KG1 (cell line): ENCODE results near the gene ZNF146.
"Not testable (repeated sequence)": the region's sequence is repeated elsewhere in the genome, so short reads cannot be mapped to it uniquely, and the experiment has no call there.

Source experiments
- DNase-seq: peaks from one replicate; lab custom pipeline; 2025; lab: John Stamatoyannopoulos, UW

ZNF146 gene

GRCh38 chr19:36236304-36236945, 21.5 kb downstream of the ZNF146 start:
- DNase-seq = no peak

- no peak for DNase-seq
Observed at GRCh38 chr19:36236946-36237310, 22.0 kb downstream of the ZNF146 start.

DNA sequence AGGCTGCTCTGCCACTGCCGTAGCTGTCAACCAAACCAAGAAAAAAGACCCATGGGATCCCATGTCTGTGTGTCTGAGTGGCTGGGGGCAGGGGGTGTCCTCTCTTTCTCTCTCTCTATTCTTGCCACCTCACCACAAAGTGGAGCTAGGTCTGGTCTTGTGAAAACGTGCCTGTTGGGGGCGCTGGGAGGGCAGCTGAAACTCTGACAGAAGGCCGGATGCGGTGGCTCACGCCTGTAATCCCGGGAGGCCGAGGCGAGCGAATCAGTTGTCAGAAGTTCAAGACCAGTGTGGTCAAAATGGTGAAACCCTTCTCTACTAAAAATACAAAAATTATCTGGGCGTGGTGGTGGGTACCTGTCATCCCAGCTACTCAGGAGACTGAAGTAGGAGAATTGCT, 29.2 kb downstream of the ZNF146 start:
- no peak for DNase-seq

GRCh38 chr19:36245210-36246005, 30.5 kb downstream of the ZNF146 start:
- no peak for DNase-seq

GRCh38 chr19:36246006-36246481, 31.1 kb downstream of the ZNF146 start:
- DNase-seq = no peak

GRCh38 chr19:36252047-36252446, 37.1 kb downstream of the ZNF146 start:
- DNase-seq = no peak

DNA sequence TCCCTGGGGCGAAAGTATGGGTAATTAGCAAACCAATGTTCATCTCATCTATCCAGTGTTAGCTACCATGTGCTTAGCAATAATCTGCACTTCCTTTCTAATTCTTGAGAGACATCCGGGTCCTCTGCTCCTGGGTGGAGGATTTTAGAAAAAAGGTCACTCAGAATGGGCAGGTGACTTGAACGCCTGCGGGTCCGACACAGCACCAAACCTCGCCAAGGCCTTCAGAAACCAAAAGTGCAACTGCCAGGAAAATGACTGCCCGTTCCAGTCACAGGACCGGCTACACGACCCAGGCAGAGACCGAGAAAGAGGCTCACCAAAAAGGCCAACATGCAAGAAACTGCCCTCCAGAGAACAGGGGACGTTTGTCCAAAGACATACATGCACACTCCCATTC, 39.9 kb downstream of the ZNF146 start:
- no peak for DNase-seq

DNA sequence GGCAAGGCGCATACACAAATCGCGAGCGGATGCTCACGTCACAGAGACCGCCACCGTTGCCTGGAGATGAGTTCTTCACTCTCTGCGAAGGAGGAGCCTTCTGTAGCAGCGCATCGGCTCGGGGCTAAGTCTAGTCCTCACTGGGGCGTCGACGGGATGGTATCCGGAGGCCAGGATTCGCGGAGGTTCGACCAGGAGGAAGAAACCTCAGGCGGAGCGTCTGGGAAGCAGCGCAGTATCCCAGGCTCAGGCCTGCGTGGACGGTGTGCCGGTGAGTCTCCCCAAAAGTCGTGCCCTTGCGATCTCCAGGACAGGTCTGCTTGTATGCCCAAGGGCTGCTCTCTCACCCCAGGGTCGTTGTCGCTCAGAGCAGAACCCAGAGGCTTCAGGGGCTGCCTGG, 40.4 kb downstream of the ZNF146 start:
- DNase-seq = no peak

DNA sequence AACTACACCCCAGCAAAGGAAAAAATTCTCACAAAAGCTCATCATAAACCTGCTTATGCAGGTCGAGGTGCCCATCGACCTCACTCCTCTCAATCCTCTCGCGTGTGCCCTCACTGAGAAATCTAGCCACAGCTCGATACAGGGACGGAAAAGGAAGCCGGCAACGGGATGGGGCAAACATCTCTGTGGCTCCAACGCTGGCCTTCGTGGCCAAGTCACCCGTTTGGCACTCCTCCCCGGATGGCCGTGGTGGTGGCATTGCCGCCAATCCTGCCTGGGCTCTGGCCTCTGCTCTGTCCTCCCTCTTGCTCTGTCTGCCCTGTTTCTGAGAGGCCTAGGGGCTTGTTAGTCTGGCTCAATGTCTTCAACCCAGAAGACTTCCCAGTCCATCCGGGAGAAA, 41.2 kb downstream of the ZNF146 start:
- no peak for DNase-seq

- DNase-seq = no peak
Observed at GRCh38 chr19:36256853-36257519, 42.1 kb downstream of the ZNF146 start.

- DNase-seq = no peak
Observed at GRCh38 chr19:36257520-36257876, 42.6 kb downstream of the ZNF146 start.

GRCh38 chr19:36258028-36258875, 43.3 kb downstream of the ZNF146 start:
- no peak for DNase-seq

DNA sequence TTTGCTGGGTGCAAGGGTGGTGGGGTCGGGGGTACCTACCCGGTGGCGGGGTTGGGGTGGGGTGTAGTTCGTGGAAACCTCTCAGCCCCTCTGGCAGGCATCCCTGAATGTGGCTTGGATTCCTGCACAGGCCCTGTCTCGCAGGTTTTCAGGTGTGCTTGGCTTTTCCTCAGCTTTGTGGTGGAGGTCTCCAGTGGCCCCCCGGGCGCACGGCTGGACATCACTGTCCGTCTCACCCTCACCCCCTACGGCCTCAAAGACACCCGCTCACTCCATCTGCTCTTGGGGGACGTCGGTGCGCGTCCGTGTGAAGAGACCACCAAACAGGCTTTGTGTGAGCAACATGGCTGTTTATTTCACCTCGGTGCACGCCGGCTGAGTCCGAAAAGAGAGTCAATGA, 44.3 kb downstream of the ZNF146 start:
- no peak for DNase-seq

DNA sequence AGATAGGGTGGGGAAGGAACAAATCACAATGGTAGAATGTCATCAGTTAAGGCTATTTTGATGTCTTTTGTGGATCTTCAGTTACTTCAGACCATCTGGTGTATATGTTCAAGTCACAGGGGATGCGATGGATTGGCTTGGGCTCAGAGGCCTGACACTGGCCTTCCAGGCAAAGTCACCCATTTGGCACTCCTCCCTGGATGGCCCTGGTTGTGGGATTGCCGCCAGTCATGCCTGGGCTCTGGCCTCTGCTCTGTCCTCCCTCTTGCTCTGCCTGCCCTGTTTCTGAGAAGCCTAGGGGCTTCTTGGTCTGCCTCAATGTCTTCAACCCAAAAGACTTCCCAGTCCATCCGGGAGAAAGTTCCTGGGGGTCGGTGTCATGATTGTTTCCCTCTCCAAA, 50.2 kb downstream of the ZNF146 start:
- DNase-seq = no peak

DNA sequence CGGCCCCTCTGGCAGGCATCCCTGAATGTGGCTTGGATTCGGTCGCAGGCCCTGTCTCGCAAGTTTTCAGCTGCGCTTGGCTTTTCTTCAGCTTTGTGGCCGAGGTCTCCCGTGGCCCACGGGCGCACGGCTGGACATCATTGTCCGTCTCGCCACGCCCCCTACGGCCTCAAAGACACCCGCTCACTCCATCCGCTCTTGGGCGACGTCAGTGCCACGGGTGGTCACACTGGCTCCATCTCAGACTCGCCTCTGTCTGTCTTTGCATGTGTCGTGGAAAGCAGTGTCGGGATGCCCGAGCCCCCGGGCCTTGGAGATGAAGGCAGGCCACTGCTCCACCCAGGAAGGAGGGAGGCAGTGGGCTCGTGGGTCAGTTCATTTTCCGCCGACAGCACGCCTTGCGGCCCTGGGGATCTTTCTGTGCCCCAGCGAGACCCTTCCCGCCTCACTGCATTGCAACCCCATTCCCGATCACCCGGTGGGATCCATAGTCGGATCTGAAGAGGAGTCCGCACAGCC, 51.0 kb downstream of the ZNF146 start:
- no peak for DNase-seq

DNA sequence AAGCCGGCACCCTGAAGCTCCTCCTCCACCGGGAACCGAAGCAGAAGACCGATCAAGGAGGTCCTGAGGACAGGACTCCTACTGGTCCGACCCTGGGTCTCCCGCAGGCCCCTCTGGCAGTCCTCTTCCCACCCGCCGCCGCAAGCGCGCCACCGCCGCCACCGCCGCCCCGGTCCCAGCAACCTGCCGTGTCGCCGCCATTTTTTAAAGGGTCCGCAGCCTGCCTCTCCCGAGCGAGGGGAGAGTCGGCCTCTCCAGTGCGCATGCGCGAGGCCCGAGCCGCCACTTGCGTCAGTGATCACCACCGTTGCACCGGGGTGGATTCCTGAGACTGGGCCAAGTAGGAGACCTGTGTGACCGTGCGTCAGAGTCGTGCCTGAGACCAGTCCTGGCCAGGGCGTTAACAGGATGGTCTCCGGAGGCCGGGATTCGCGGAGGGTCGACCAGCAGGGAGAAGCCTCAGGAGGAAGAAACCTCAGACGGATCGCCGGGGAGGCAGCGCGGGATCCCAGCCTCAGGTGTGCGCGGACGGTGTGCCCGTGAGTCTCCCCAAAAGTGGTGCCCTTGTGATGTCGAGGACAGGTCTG, 51.6 kb downstream of the ZNF146 start:
- no peak for DNase-seq

DNA sequence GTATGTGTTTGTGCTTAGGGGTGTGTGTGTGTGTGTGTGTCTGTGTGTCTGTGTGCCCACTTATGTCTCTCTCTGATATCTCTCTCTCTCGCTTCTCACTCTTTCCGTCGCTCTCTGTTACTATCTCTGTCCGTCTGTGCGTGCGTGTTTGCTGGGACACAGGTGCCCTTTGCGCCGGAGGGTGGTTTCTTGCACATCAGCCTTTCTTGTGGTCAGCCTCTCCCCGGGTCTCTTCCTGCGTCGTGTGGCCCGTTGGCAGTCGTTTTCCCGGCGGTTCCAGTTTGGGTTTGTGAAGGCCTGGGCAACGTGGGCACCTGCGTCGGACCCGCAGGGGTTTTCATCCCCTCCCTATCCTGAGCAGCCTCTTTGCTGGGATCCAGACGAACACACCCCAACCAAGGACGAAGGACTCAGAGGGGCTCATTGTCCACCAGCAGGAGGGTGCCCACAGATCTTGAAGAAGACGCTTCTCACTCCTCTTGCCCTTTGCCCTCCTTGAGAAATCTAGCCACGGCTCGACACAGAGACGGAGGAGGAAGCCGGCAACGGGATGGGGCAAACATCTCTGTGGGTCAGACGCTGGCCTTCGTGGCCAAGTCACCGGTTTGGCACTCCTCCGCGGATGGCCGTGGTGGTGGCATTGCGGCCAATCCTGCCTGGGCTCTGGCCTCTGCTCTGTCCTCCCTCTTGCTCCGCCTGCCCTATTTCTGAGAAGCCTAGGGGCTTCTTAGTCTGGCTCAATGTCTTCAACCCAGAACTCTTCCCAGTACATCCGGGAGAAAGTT, 52.3 kb downstream of the ZNF146 start:
- no peak for DNase-seq

GRCh38 chr19:36268081-36268480, 53.2 kb downstream of the ZNF146 start:
- DNase-seq = not testable (repeated sequence)

DNA sequence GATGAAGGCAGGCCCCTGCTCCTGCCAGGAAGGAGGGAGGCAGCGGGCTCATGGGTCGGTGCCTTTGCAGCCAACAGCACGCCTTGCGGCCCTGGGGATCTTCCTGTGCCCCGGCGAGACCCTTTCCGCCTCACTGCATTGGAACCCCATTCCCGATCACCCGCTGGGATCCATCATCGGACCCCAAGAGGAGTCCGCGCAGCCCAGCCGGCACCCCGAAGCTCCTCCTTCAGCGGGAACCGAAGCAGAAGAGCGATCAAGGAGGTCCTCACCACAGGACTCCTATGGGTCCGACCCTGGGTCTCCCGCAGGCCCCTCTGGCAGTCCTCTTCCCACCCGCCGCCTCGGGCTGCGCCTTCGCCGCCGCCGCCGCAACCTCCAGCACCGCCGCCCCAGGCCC, 53.7 kb downstream of the ZNF146 start:
- not testable (repeated sequence) for DNase-seq

- not testable (repeated sequence) for DNase-seq
Observed at GRCh38 chr19:36269295-36269694, 54.4 kb downstream of the ZNF146 start.
